Right renal pelvis (tissue), 4 donors: Measurements from ENCODE around the gene DNAJC5G. TPM values are rescaled to one million over a fixed set of nuclear protein-coding genes. Genes with fewer than 3 reads are reported as not detected.
"Not testable (repeated sequence)": the region's sequence is repeated elsewhere in the genome, so short reads cannot be mapped to it uniquely, and the experiment has no call there.

Experiments used
- DNase-seq, 4 donors: peaks; one replicate each; pipeline ENCODE4 v3.0.0-alpha.2; 2013; ENCODE audit warnings: low read depth in 4 of 4, low spot score in 3 of 4, missing footprints in 1 of 4
- polyA plus RNA-seq, 4 donors: library from polyadenylated mRNA; unstranded; fragments of 120-200 nt; gene quantifications; one replicate each; pipeline ENCODE4 v1.2.1, GENCODE V29; 2013; ENCODE audit not compliant: insufficient read length in 4 of 4

Gene DNAJC5G
- polyA plus RNA-seq, 4 donors: 0.55 to 1.1 (median 0.88) TPM

DNA sequence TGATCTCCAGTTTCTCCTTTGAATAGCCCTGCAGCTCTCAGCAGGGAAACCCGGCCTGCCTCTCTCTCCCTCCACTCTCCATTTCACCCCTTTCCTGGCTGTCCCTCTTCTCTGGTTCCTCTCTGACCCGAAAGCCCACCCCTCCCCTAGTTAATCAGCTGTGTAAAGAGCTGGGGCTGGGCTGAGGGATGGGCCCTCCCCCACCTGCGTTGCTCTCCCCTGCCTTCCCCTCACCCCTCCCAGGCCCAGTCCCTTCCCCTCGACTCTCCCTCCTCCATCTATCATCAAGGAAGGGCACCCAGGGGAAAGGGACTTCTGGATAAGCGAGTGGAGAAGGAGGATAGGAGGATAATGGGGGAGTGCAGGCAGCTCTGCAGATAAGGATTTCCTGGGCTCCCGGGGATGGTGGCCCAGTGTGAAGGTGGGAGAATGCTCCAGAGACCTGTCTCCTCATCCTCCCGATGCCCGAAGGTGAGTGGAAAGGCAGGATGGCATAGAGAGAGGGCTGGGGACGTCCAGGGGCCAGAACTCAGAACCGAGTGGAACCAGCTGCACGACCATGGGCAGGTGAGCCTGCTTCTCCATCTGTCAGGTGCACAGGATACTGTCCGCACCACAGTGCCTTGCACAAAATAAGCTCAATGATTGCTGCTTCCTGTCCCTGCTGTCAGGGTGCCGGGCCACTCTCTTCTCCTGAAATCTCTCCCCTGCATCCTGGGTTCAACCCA is 24.4 kb upstream of the DNAJC5G start:
- no peak for DNase-seq

- no peak for DNase-seq
These were observed 23.5 kb upstream of the DNAJC5G start for GRCh38 chr2:27251766-27252165.

DNA sequence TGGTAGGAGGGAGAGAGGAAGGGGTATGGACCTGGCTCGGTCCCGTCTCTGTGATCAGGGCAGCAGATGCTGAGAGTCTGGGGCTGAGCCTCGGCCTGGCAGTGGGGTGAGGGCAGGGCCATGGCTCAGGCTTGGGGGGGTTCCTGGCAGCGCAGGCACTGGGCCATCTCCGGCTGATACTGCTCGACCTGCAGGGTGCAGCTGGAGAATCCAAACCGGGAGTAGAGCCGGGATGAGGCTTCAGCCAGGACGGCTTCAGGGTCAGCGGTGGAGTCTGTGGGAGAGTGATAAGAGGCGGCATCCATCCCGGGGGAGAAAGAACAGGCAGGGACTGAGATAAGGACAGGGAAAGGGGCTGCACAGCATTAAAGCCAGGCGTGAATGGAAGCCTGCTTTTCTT is 20.0 kb upstream of the DNAJC5G start:
- DNase-seq: no peak

DNA sequence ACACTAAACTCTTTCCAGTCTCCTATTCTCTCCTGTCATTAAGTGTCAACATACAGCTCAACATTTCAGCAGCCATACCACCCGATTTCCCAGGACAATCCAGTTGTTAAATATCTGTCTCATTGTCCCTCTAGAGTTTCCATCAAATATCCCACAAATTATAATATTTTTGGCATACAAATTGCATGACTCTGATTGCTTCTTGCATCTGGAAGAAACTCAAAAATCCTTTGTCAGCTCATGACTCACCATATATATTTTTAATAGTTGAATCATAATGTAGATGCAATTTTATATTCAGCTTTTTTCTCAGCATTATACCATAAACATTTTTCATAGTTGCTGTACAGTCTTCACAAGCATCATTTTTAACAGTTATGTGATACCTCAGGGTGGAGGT is 19.6 kb upstream of the DNAJC5G start:
- DNase-seq: no peak

GRCh38 chr2:27256855-27257454 is 18.3 kb upstream of the DNAJC5G start:
- no peak for DNase-seq

GRCh38 chr2:27258051-27258450 is 17.2 kb upstream of the DNAJC5G start:
- DNase-seq: no peak

DNA sequence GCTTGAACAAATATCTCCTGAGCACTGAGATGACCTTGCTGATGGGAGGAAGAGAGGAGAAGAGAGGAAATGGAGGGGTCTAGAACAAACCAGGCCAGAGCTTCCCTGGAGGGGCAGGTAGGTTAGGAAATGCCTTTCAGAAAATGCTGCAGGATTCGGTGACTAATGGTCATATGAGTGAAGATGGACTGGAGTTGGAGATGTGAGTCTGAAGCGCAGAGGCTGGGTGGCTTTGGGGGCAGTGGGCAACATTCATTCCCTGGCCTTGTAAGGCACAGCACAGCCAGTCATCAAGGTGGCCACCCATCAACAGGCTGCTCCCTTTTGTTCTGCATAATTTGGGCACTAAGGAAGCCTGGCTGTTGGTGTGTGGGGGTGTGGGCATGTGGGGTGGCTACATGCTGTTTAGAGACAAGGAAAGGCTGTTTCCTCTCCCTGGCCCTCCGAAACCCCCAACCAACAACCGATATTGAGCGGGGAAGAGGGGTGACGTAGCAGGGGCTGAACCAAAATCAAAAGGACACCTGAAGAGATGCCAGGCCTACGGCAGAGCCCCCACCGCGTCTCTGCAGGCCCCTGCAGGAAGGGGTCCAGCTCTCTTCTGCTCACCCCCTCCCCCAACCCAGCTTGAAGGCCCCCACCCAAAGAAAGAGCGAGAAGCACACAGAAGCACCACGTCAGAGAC is 13.8 kb upstream of the DNAJC5G start:
- DNase-seq: no peak

GRCh38 chr2:27261926-27262298 is 13.3 kb upstream of the DNAJC5G start:
- no peak for DNase-seq

GRCh38 chr2:27262379-27263286 is 12.6 kb upstream of the DNAJC5G start, which contains the start of gene SLC30A3:
Gene SLC30A3, minus strand, starts transcription at chr2:27263047. Its CDS starts 141 bp downstream, at chr2:27262906.
- no peak for DNase-seq

DNA sequence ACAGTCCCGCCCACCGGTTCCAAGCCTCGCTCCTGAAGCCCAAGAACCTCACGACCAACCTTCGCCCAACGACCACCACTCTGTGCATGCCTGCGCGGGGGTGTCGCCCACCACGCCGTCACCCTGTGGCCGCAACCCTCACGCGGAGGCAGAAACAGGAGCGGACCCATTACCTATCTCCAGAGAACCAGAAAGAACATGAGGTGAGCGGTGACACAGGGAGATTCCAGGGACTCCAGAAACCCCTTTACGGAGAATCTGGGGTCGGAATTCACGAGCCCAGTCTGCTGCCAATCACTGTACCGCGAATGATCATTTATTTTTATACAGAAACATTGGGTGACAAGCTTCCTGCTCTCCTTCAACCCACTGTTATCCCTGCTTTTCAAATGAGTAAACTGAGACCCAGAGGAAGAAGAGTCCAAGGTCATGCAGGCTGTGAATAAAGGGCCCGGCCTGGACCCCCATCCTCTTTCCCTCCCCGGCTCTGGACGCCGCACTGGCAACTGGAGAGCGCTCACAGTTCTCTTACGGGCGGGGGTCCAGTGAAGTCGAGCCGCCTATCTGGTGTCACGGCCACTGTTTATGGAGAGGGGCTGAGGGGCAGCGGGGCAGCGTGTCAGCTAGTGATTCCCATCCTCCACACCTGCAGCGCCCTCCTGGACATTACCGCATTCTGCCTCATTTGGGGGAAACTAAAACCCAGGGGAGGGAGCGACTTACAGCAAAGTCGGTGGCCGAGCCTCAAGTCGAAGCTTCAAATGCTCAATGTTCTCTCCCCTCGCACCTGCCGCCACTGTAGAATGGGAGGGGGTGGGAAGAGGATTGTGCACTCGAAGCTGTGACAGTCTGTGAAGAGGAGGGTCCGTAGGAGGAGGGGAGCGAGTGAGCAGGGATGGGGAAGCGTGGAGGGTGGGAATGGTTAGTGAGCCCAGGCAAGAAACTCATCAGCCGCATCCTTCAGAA is 11.7 kb upstream of the DNAJC5G start:
- DNase-seq: no peak

- no peak for DNase-seq
These were observed 10.9 kb upstream of the DNAJC5G start for GRCh38 chr2:27264253-27264752.

GRCh38 chr2:27264753-27265535 is 10.3 kb upstream of the DNAJC5G start:
- DNase-seq: no peak

GRCh38 chr2:27265536-27265870 is 9.7 kb upstream of the DNAJC5G start:
- no peak for DNase-seq

GRCh38 chr2:27268296-27268695 is 6.9 kb upstream of the DNAJC5G start:
- not testable (repeated sequence) for DNase-seq

DNA sequence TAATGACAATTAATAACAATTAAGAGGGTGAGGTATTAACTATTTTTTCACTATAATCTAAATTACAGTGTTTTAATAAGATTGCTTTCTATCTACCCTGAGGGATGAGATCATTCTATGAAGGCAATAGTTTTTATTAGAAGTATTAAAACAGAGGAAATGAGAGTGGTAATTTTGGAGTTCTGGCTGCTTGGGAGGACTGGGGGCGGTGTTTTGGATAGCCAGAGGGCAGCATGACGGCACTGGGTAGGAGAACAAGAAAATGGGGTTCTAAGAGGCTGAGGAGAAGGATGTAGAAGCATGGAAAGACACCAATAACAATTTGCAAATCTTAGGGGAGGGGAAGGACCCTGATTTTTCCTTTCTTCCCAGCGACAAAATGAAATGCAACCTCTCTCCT is 5.1 kb upstream of the DNAJC5G start:
- no peak for DNase-seq

- no peak for DNase-seq
These were observed 4.6 kb upstream of the DNAJC5G start for GRCh38 chr2:27270670-27271069.

GRCh38 chr2:27271631-27272340 is 3.4 kb upstream of the DNAJC5G start:
- DNase-seq: no peak
